ENCODE measurements around the gene CERCAM.
"Not testable (repeated sequence)": the region's sequence is repeated elsewhere in the genome, so short reads cannot be mapped to it uniquely, and the experiment has no call there.

Gene CERCAM

GRCh38 chr9:128393145-128393775, 27.4 kb upstream of the CERCAM start:
- no peak for DNase-seq

- no peak for DNase-seq
Measured at GRCh38 chr9:128393970-128394369, 26.7 kb upstream of the CERCAM start.

- DNase-seq: no peak
Measured at GRCh38 chr9:128394379-128395168, 26.1 kb upstream of the CERCAM start.

GRCh38 chr9:128396970-128397613, 23.6 kb upstream of the CERCAM start:
- no peak for DNase-seq

- DNase-seq: no peak
Measured at GRCh38 chr9:128397831-128398230, 22.8 kb upstream of the CERCAM start.

GRCh38 chr9:128399861-128400260, 20.8 kb upstream of the CERCAM start:
- DNase-seq: no peak

- DNase-seq: no peak
Measured at GRCh38 chr9:128404560-128404959, 16.1 kb upstream of the CERCAM start.

- no peak for DNase-seq
Measured at GRCh38 chr9:128405077-128405779, 15.4 kb upstream of the CERCAM start.

- no peak for DNase-seq
Measured at GRCh38 chr9:128405780-128406171, 14.9 kb upstream of the CERCAM start.

- no peak for DNase-seq
Measured at GRCh38 chr9:128406848-128407391, 13.7 kb upstream of the CERCAM start.

GRCh38 chr9:128408963-128409431, 11.7 kb upstream of the CERCAM start:
- DNase-seq: no peak

GRCh38 chr9:128409450-128409849, 11.2 kb upstream of the CERCAM start:
- no peak for DNase-seq

GRCh38 chr9:128409978-128410377, 10.7 kb upstream of the CERCAM start:
- no peak for DNase-seq

- no peak for DNase-seq
Measured at GRCh38 chr9:128411364-128412119, 9.1 kb upstream of the CERCAM start.

- DNase-seq: peak; percentile 64
Measured at GRCh38 chr9:128412120-128412790, 8.4 kb upstream of the CERCAM start.

- DNase-seq: not testable (repeated sequence)
Measured at GRCh38 chr9:128413728-128414127, 6.9 kb upstream of the CERCAM start.

- no peak for DNase-seq
Measured at GRCh38 chr9:128414461-128414860, 6.2 kb upstream of the CERCAM start.

GRCh38 chr9:128415281-128415680, 5.4 kb upstream of the CERCAM start:
- DNase-seq: no peak

- DNase-seq: no peak
Measured at GRCh38 chr9:128416014-128416413, 4.6 kb upstream of the CERCAM start.

- no peak for DNase-seq
Measured at GRCh38 chr9:128416432-128417019, 4.1 kb upstream of the CERCAM start.
